Adrenal gland (tissue), 19 donors: ENCODE results near the gene CHRNG. TPM values are rescaled to one million over a fixed set of nuclear protein-coding genes. Genes with fewer than 3 reads are reported as not detected.

Source experiments
- DNase-seq, 7 donors: peaks; one replicate each; pipeline ENCODE4 v3.0.0-alpha.2; 2019 to 2020
- H3K27ac ChIP-seq, 5 donors: fragments of 200-600 bp; sonication (generic) in 4 of 5; 1 replicate in 3 of 5; 2 replicates in 2 of 5; pipeline versions ENCODE4 v1.5.1 to v1.8.0; 2016 to 2020; ENCODE audit warnings: mild to moderate bottlenecking in 1 of 5
- H3K27me3 ChIP-seq: fragments of 200-600 bp; 2 replicates; pipeline ENCODE4 v1.8.0; 2021
- H3K36me3 ChIP-seq, 2 donors: fragments of 200-600 bp; replicated peaks in 1 of 2; 1 replicate in 1 of 2; 2 replicates in 1 of 2; pipeline versions ENCODE4 v1.5.1 to v1.8.0; 2018 to 2022
- H3K4me1 ChIP-seq, 2 donors: fragments of 200-600 bp; replicated peaks in 1 of 2; 1 replicate in 1 of 2; 2 replicates in 1 of 2; pipeline versions ENCODE4 v1.5.1 to v1.8.0; 2018 to 2021
- H3K4me3 ChIP-seq, 4 donors: fragments of 200-600 bp; sonication (generic) in 3 of 4; one replicate each; pipeline ENCODE4 v1.5.1; 2016 to 2018
- H3K9me3 ChIP-seq, 3 donors: fragments of 200-600 bp; sonication (generic) in 1 of 3; replicated peaks in 1 of 3; 1 replicate in 2 of 3; 2 replicates in 1 of 3; pipeline versions ENCODE4 v1.5.1 to v1.8.0; 2016 to 2021
- CTCF ChIP-seq, 6 experiments: fragments of 450-650 bp in 4 of 6; fragments of 200-600 bp in 2 of 6; sonication (generic) in 1 of 6; IDR thresholded peaks; 1 replicate in 5 of 6; 2 replicates in 1 of 6; pipeline versions ENCODE4 v1.5.1 to v1.8.0; 2016 to 2021; ENCODE audit warnings: antibody characterized with exemption in 6 of 6, mild to moderate bottlenecking in 2 of 6, moderate library complexity in 1 of 6
- POLR2A ChIP-seq, 2 donors: fragments of 450-650 bp; IDR thresholded peaks; one replicate each; pipeline ENCODE4 v1.6.1; 2017; ENCODE audit warnings: antibody characterized with exemption in 2 of 2, mild to moderate bottlenecking in 2 of 2, moderate library complexity in 1 of 2
- WGBS, 4 donors: extraction: QIAGEN DNeasy Blood & Tissue Kit in 2 of 4; methylation state at CpG; one replicate each; pipeline versions ENCODE4 v1.1.5 to v1.1.7; 2013 to 2017; 5-methylcytosine and 5-hydroxymethylcytosine counted together
- intact Hi-C, 2 donors: fragments of 100-400 bp; cut with DNase I; formaldehyde crosslinking; loops; one replicate each; pipeline versions ENCODE4 v1.14.1 to v1.15.0; 2022 to 2023
- long read RNA-seq, 10 donors: library from polyadenylated mRNA in 3 of 10; unstranded in 2 of 10; stranded (forward) in 1 of 10; transcript quantifications; one replicate each; pipeline ENCODE4 v2.0.0 and lab custom pipeline, GENCODE V29; 2021 to 2026
- polyA plus RNA-seq, 3 donors: library from polyadenylated mRNA; stranded (reverse); fragments of 200-250 nt in 2 of 3; fragments of 350-450 nt in 1 of 3; fragmentation: Illumina TruSeq in 1 of 3; extraction: RNeasy Lipid Tissue Mini Kit (QIAGEN cat#74804) in 1 of 3; gene quantifications; one replicate each; pipeline ENCODE4 v1.2.3, GENCODE V29; 2013 to 2014
- total RNA-seq, 9 donors: library from RNA; depleted of rRNA in 4 of 9; stranded (reverse); fragments of >200 nt in 4 of 9; fragments of 120-200 nt in 1 of 9; fragmentation: NEBNext Ultra II Directional in 1 of 9; extraction: Animal tissue kit (Norgen Biotek cat#: 25700) in 1 of 9; gene quantifications; one replicate each; pipeline versions ENCODE4 v1.1.0 to v1.2.4, GENCODE V29; 2013 to 2023
- donor health status: healthy with polysubstance abuse.
- donor health status: Bipolar disorder and iron deficiency.
- donor health status: DM: yes; HTN: yes; CAD: no.
- donor health status: DM: no; HTN: no; CAD: no.
- donor health status: DM: no; HTN: no; CAD: no.
- donor health status: DM: yes; HTN: yes; CAD: no.

Gene CHRNG, protein sequence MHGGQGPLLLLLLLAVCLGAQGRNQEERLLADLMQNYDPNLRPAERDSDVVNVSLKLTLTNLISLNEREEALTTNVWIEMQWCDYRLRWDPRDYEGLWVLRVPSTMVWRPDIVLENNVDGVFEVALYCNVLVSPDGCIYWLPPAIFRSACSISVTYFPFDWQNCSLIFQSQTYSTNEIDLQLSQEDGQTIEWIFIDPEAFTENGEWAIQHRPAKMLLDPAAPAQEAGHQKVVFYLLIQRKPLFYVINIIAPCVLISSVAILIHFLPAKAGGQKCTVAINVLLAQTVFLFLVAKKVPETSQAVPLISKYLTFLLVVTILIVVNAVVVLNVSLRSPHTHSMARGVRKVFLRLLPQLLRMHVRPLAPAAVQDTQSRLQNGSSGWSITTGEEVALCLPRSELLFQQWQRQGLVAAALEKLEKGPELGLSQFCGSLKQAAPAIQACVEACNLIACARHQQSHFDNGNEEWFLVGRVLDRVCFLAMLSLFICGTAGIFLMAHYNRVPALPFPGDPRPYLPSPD
- under 1 TPM in 1 of 9 donors, not detected in 8; 0.22 TPM for total RNA-seq
- under 1 TPM in 1 of 3 donors, not detected in 2; 0.08 TPM for polyA plus RNA-seq
- long read RNA-seq, donor 1 = 0 reads
- long read RNA-seq, donor 2 = 0 reads
- long read RNA-seq, donor 3 = 0 reads
- long read RNA-seq, donor 4 = 0 reads
- long read RNA-seq, donor 5 = 0 reads
- long read RNA-seq, donor 6 = 0 reads
- long read RNA-seq, donor 7, partial matches to known transcripts = 0 of 1 reads
- long read RNA-seq, donor 7, other reads (novel, unspliced or antisense) = 0 of 1 reads
- long read RNA-seq, donor 8 = 0 reads
- long read RNA-seq, donor 9 = 0 reads
- long read RNA-seq, donor 10 = 0 reads

DNA sequence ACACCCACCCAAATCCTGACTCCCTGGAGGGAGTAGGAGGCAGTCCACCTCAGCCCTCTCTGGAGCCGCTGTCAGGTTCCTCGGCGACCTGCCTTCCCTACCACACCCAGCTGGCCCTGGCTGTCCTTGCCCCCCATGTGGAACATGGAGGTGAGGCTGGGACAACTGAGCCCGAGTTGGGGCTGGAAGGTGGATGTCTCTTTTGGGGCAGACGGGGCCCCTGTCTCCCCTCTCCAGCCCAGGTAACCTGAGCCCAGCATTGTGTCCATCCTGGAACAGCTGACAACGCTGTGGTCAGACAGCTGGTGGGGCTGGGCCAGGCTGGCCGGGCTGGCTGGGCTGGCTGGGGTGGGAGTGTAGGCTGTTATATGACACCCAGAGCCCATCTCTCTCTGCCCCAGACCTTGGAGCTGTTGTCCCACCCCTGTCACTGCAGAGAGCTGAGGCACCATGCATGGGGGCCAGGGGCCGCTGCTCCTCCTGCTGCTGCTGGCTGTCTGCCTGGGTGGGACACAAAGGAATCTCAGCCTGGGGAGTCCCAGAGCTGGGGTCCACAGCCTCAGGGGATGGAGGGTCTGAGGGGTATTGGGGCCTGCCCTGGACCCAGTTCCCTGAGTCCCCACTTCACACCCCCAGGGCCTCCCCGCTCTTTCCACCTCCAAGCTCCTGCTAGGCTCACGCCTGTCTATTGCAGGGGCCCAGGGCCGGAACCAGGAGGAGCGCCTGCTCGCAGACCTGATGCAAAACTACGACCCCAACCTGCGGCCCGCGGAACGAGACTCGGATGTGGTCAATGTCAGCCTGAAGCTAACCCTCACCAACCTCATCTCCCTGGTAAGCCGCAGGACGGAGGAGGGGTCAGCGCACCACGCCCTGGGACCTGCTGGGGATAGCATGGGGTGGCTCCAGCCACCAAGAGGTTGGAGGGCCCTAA lies at the start of gene CHRNG:
Gene CHRNG, plus strand, starts transcription at position 395 of the 934 bp plus-strand sequence. Its CDS starts 56 bp downstream, at position 451.
- H3K36me3 ChIP-seq = no peaks in the 10 kb centered on the region
- no peaks in the 10 kb centered on the region for H3K9me3 ChIP-seq
- intact Hi-C loops = no loop called here
- TF ChIP-seq CTCF (IDR thresholded peaks at IDR 0.05) (no peak), POLR2A (IDR thresholded peaks at IDR 0.05) (no peak)
- H3K4me3 ChIP-seq = no peak within 1 kb of the TSS
- DNase-seq = peak in 2 of 7 donors; percentile 12 to 16
- H3K27me3 ChIP-seq = peaks cover 10% of the 10 kb centered on the region
- H3K4me1 ChIP-seq = no peaks in the 10 kb centered on the region
- no peak within 1 kb of the TSS for H3K27ac ChIP-seq
- 42 to 69% (median 48%) methylated on average over 6 to 23 of the region's 23 CpGs for WGBS, 4 donors

GRCh38 chr2:232490221-232491138 lies 49.0 kb upstream of the CHRNG start:
- DNase-seq = peak in 1 of 7 donors; percentile 5
- Histone ChIP-seq H3K9me3 (no peaks in the 10 kb centered on the region), H3K27ac (no peak overlapping the region), H3K4me3 (no peak overlapping the region), H3K4me1 (peaks cover 0 to 7% of the 10 kb centered on the region in 2 donors), H3K27me3 (peaks cover 28% of the 10 kb centered on the region), H3K36me3 (no peaks in the 10 kb centered on the region)
- intact Hi-C loops = no loop called here
- TF ChIP-seq POLR2A (IDR thresholded peaks at IDR 0.05) (no peak), CTCF (IDR thresholded peaks at IDR 0.05) (no peak)
- WGBS, 4 donors = 89 to 93% (median 92%) methylated on average over 19 to 29 of the region's 30 CpGs

- no peak overlapping the region for H3K4me3 ChIP-seq
- H3K27me3 ChIP-seq = peaks cover 20% of the 10 kb centered on the region
Measured at GRCh38 chr2:232491139-232491780, 48.2 kb upstream of the CHRNG start.

More at GRCh38 chr2:232491139-232491780, 48.2 kb upstream of the CHRNG start:
- TF ChIP-seq POLR2A (IDR thresholded peaks at IDR 0.05) (no peak), CTCF (IDR thresholded peaks at IDR 0.05) (no peak)
- peak in 1 of 7 donors; percentile 4 for DNase-seq
- Histone ChIP-seq H3K27ac (no peak overlapping the region), H3K4me1 (peaks cover 0 to 7% of the 10 kb centered on the region in 2 donors), H3K36me3 (no peaks in the 10 kb centered on the region), H3K9me3 (no peaks in the 10 kb centered on the region)
- intact Hi-C loops = no loop called here
- 87 to 94% (median 91%) methylated on average over 10 to 12 of the region's 12 CpGs for WGBS, 4 donors
